GM08714 (cell line): ENCODE data around the gene ZIC4.

Experiments
- H3K4me3 ChIP-seq: fragments of 200-500 bp; sonication (Bioruptor generic); 2 replicates; pipeline ENCODE4 v1.5.1; 2014; ENCODE audit warnings: mild to moderate bottlenecking, low read length, inconsistent platforms
- ZNF274 ChIP-seq: IDR thresholded peaks from 2 replicates; pipeline ENCODE4 v1.6.1; 2012; ENCODE audit warnings: mild to moderate bottlenecking, low read depth, low read length

ZIC4 gene

DNA sequence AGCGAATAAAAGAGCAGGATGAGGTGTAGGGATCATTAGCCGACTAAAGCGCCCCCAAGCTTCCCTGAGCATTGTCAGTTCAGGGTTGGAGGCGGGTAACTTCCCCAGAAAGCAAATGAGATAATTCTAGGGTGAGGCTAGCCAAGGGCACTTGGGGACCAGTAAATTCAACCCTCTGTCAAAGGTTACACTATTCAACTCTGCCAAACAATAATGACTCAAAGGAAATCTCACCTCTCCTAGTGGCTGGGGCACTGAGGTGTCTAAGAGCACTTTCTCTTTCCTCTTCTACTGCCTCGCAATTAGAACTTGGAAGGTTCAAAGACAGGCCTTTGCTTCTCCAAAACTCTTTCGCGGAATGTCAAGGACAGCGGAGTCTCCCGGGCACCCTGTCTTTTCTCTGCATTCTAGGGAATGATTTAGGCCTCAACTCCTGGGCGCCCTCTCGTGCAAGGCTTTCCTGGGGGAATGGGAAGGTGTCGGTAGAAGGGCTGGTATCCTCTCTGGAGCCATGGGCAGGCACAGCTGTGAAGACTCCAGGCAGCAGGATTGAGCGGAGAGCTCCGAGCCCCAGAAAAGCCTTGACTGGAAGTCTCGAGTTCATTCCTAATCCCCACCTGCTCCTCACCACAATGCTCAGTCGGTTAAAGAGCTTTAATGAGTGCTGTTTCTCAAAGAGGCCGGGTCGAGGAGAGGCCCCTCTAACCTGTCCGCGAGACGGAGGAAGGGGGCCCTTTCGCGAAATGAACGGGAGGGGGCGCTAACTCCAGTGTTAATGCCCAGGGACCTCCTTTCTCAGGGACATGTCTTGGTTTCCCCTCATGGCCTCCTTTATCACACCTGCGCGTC is 21.9 kb downstream of the ZIC4 start:
- TF ChIP-seq ZNF274 = no peak
- H3K4me3 ChIP-seq = no peak overlapping the region

DNA sequence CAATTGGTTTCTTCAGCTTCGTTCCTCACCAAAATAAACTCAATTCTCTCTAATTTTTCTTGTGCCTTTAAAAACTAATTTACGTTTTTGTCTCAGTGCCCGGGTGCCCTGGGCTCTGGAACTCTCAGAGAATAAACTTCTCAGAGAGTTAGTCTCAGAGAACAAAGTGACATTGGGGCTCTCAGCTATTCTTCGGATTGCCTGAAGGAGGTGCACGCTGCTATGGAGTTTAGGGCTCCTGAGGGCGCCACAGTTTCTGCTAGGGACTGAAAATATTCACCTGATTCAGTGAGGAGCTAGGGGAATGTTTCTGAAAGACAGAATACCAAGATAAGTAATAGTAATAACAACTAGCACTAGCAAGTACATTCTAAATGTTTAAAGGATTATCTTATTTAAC is 22.7 kb downstream of the ZIC4 start:
- no peak overlapping the region for H3K4me3 ChIP-seq
- TF ChIP-seq ZNF274 = no peak

DNA sequence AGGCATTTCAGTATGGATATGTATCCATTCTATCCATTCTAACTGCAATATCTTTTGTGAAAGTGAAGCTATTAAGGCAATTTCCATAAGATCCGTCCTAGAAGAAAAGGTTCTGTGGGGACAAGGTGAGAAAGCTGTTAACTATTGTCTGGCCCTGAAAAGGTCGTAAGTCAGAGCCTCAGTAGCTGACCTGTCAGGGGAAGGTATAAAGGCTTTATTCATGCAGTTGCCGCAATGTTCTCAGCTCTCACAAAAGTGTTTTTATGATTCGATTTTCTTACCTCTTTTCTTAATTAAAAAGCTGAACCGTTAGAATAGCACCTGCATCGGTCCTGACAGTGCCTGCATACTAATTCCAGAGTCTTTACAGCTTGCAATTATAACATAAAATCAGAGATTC is 24.7 kb downstream of the ZIC4 start:
- TF ChIP-seq ZNF274 = no peak
- no peak overlapping the region for H3K4me3 ChIP-seq

DNA sequence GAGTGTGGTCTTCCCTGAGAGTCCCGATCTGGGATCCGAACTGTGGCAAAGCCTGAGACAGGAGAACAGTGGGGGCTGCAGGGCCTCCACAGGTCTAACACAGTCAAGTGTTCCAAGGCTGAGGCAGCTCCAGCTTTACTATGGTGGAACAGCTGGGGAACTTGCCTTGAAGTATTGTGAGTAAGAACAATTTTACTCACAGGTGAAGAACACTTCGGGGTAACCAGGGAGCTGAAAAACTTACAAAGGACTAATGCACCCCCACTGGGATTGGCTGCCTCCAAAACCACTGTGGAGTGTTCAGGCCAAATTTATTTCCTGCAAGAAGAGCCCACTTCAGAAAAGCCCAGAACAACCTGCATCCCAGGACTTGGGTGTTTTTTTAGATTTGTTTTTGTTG is 25.4 kb downstream of the ZIC4 start:
- no peak overlapping the region for H3K4me3 ChIP-seq
- TF ChIP-seq ZNF274 = no peak

DNA sequence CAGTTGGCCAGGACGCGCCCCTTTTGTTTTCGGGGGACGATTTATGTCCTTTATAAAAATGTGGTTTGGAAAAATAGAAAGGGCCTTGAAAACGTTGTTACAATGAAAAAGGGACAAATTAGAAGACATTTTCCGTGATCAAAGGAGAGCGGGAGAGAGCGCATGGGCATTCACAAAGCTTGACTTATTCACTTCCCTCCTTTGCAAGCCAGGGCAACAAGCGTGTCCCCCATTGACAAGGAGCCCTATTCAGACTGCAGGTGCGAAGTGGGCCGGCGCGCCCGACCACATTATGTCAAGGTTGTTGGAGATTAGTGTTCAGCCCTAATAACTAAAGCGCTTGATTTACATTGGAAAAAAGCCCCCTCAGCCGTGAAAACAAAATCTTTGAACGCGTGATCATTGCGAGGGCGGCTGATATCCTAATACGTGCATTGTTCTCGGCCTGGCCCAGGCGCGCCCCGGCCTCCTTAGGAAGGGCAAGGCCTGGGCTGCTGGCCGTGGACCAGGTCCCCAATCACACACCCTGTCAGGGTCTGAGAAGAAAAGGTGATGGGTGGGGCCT is 25.9 kb downstream of the ZIC4 start:
- H3K4me3 ChIP-seq = no peak overlapping the region
- TF ChIP-seq ZNF274 = no peak

DNA sequence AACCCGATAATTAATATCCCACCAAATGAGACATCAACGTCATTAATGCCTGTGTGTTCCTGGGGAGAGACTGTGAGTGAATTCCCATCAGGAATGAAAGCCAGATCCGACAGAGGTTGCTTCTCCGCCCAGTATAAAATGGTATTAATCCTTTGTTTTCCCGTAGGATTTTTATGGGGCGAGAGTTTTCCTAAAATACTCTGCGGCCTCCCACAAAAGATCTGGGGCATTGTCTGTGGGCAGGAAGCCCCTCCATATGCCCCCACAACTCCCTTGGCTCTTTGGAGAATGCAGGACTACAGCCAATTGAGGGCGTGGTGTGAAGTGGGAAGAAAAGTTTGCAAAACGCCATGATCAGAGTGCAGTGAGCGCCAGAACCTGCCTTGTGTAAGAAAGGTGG is 26.7 kb downstream of the ZIC4 start:
- no peak overlapping the region for H3K4me3 ChIP-seq
- TF ChIP-seq ZNF274 = no peak

DNA sequence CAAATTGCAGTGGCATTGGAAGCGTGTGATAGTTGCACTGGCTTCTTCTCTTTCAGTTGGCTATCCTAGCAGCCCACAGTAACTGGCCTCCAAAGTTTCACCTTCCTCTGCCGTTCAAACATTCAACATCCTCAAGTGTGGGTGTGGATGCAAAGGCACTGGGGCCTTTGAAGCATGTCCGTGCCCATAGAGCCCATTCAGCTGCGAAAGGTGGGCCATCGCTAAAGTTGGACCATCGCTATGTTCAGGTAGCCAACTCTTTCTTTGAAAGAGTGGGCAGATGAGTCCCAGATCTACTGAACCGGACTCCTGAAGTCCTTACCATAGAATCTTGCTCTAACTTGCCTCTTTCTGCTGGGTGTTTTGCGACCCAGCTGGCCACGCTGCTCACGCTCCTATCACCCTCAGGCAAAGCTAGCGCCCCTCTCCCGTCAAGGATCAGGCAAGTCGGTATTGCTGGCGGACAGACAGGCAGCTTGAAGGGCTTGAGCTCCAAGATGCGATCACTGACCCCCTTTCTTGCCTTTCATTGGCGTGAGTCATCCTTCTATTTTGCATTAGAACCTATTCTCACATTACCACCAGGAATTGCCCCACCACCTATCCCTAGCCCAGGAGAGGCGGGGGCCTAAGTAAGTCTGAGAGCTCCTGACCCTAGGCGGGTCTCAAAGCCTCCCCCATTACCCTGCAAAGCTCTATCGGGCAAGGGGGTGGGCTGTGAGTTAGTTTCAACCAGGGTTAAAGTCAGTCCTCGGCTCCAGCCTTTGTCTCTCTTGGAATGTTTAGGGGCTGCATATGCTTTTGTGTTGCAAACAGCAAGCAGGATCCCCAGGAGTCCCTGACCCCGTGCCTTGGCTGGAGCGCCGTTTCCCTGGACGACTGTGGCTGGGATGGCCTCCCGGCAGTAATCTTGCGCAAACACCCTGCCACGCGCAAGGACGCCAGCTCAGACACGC is 28.7 kb downstream of the ZIC4 start:
- TF ChIP-seq ZNF274 = no peak
- no peak overlapping the region for H3K4me3 ChIP-seq

DNA sequence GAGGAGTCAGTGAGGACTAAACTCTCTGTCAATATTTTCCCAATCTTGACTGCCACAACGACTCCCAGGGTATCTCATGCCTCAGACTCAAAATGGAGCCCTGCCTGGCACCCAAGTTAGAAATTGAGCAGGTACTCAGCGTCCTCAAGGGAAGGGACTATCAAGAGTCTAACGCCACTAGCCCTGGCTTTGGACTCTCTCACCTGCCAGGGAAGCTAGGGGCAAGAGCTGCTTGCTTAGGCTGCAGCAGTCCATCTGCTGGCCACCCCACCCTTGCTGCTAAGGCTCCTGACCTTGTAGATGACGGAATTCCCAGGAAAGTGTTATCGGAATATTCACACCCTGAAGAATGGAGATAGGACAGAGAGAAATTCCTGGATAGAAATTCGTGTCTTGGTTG is 33.0 kb downstream of the ZIC4 start:
- no peak for TF ChIP-seq ZNF274

DNA sequence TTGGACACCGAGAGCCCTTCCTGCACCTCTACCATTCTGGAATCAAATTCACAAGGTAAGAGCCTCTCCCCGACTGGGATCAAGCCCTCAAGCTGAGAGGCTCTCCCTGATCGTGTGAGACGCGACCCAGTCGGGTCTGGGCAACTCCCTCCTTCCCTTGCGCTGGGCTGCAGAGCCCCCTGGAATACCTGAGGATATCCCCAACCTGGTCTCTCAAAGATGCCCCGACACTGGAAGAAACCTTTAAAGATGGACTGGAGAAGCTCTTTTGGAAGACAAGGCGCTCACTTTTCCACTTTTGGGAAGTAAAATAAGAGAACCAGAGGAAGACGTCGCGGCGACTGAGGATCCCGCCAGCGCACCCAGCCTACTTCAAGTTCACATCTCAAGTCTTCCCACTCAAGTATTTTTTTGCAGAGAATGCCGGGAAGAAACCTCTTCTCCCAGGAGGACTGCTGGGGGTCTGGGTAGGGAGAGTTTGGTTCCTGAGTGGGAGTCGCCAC is 33.8 kb downstream of the ZIC4 start:
- no peak overlapping the region for H3K4me3 ChIP-seq
- no peak for TF ChIP-seq ZNF274

More for the DNA sequence above, 33.0 kb downstream of the ZIC4 start:
- H3K4me3 ChIP-seq = no peak overlapping the region

DNA sequence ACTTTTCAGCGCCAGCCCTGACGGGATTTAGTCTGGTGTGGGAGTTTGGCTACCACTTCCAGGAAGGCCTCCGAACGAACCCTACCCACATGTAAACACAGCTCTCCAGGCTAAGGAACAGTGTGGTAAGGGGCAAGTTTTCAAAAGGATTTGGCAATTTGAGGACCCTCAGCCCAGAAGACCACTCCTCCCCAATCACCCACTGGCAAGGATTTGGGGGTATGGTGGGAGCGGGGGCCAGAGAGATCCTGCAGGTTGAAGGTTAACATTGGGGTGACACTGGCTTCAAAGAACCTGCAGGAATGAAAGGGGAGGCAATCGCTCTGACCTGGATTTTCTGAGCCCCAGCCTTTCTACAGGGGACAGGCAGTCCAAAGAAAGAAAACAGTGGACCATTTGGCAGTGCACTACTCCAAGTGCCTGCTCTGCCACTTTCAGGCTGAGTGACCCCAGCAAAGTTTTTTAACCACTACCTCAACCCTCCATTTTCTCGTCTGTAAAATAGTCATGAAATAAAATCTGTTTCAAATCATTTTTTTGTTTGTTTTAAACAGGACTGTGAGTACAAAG is 34.5 kb downstream of the ZIC4 start:
- no peak overlapping the region for H3K4me3 ChIP-seq
- TF ChIP-seq ZNF274 = no peak

DNA sequence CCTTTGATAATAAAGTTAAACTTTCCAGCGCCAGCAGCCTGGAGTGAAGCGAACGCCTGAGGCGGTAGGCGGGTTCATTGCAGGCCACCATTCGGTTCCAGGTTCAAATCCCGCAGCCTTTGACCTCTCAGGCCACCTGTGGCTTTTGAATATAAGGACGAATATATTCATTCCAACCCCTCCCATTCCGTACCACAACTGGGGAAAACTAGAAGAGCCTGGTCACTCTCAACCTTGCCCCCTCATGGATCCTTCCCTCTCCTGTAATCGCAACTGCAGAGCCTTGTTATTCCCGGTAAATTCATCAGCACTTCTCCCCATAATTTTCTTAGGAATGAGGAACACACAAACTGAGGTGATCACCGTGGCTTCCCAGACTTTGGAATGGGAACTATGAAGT is 35.2 kb downstream of the ZIC4 start:
- TF ChIP-seq ZNF274 = no peak
- H3K4me3 ChIP-seq = no peak overlapping the region

DNA sequence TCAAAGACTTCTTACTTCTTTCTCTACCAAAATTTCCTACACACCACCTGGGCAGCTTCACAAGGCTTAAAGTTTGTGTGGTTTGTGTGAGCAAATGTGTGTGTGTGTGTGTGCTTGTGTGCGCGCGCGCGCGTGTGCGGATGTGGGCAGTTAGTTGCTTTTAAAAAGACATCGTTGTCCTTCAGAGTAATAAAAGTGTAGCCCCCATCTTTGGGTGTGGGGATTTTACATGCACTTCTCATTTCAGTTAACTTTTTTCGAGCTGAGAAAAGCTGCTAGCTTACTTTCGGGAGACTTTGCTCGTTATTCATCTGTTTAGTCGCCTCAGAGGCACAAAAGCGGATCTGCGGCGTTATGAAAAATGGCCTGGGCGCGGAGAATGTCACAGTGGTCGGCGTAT is 36.0 kb downstream of the ZIC4 start:
- no peak overlapping the region for H3K4me3 ChIP-seq
- no peak for TF ChIP-seq ZNF274

DNA sequence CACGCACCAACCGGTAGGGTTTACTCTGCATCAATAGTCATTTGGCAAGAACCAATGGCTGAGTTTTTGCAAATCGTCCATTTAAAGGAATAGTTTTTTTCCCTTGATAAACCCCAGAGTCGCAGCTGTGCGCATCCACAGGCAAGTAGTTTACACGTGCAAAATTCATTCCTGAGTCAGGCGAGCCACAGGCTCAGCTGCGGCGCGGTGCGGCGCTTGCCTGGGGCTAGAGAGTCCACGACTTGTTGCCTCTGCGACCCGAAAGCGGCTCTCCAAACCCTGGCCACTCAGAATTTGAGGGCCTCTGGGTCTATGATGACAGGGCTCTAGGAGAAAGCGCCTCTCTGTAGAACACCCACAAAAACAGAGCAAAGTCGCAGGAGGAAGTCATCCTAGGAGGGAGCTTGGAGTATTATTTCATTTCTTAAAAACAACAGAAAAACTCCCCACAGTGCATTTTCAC is 36.7 kb downstream of the ZIC4 start:
- no peak overlapping the region for H3K4me3 ChIP-seq
- TF ChIP-seq ZNF274 = no peak

DNA sequence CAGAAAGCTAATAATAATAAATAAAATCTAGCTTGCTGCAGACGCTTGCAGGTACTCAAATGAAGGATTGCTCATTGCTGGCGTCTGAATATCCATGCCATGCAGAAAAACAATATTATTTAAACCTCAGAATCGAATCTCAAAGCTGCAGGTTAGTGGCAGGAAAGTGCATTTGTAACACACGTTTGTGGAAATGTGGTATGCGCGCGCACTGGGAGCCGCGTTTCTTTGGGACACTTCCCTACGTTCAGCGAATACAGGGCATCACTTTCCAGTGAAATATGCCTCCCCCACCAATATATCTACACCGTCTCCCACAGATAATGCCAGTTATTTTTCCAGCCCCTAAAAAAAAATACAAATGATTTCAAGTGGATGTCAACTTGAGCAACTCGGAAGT is 37.1 kb downstream of the ZIC4 start:
- H3K4me3 ChIP-seq = no peak overlapping the region
- TF ChIP-seq ZNF274 = no peak
